Activated CD4-positive, alpha-beta T cell treated with anti-CD3 and anti-CD28 coated beads, Interleukin-2, amount 10 ng/mL, durations not matched to agents 7 days and 5 days (primary cell): ENCODE data around the gene MRI1. TPM values are rescaled to one million over a fixed set of nuclear protein-coding genes. Genes with fewer than 3 reads are reported as not detected.
"Not testable (repeated sequence)": the region's sequence is repeated elsewhere in the genome, so short reads cannot be mapped to it uniquely, and the experiment has no call there.

Source experiments
- CTCF ChIA-PET: fragments of 350-600 bp; sonication (Branson Sonifier 250); formaldehyde crosslinking; loops from one replicate; lab custom pipeline; 2021; ENCODE audit warnings: antibody characterized with exemption; lab: Charles Lee
- POLR2A ChIA-PET: fragments of 350-600 bp; sonication (Branson Sonifier 250); formaldehyde crosslinking; loops from one replicate; lab custom pipeline; 2021; ENCODE audit warnings: antibody characterized with exemption; lab: Charles Lee
- DNase-seq: peaks from one replicate; pipeline ENCODE4 v3.0.0-alpha.2; 2020
- H3K27ac Mint-ChIP-seq: one replicate; pipeline ENCODE4 v1.8.0; 2021; ENCODE audit warnings: mild to moderate bottlenecking, moderate library complexity, mixed read lengths
- H3K27me3 Mint-ChIP-seq: one replicate; pipeline ENCODE4 v1.8.0; 2021; ENCODE audit warnings: mixed read lengths
- H3K36me3 Mint-ChIP-seq: one replicate; pipeline ENCODE4 v1.8.0; 2021; ENCODE audit warnings: low read depth, mixed read lengths
- H3K4me1 Mint-ChIP-seq: one replicate; pipeline ENCODE4 v1.8.0; 2021; ENCODE audit warnings: mixed read lengths
- H3K4me3 Mint-ChIP-seq: one replicate; pipeline ENCODE4 v1.8.0; 2021; ENCODE audit warnings: mild to moderate bottlenecking, moderate library complexity, mixed read lengths
- H3K9me3 Mint-ChIP-seq: one replicate; pipeline ENCODE4 v1.8.0; 2021; ENCODE audit warnings: mixed read lengths
- total RNA-seq, 2 experiments: library from RNA; stranded (reverse); gene quantifications; one replicate each; pipeline ENCODE4 v1.2.3, GENCODE V29; 2021

MRI1 gene
- total RNA-seq, 2 experiments from 2014 or later = 46.2 to 46.6 TPM

DNA sequence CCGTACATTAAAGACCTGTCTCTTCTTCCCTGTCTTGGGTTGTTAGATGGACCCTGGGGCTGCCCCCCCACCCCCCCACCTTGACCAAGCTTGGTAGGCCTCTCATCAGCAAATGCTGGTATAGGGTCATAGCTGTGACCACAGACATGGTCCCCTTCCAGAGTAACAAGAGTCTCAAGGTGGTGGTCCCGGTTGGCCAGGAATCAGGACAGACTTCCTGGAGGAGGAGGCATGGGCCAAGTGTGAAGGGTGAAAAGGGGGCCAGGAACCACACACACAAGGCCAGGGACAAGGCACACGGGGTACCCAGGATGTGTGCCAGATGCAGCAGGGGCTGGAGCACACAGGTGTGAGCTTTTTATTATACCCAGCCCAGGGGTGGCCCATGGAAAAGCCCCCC lies 1.1 kb upstream of the MRI1 start:
- no peaks in the 10 kb centered on the region for H3K27me3 Mint-ChIP-seq
- H3K9me3 Mint-ChIP-seq = no peaks in the 10 kb centered on the region
- H3K36me3 Mint-ChIP-seq = peaks cover 21% of the 10 kb centered on the region
- POLR2A ChIA-PET = no interaction called here
- H3K27ac Mint-ChIP-seq = peak overlapping the region; percentile 70
- H3K4me1 Mint-ChIP-seq = peaks cover 23% of the 10 kb centered on the region
- peak overlapping the region; percentile 76 for H3K4me3 Mint-ChIP-seq
- no peak for DNase-seq
- CTCF ChIA-PET = interaction anchor here (0.6 kb wide), 1 partner anchor 140 kb away, joined by 3 read pairs; no protein-coding TSS in a partner anchor

DNA sequence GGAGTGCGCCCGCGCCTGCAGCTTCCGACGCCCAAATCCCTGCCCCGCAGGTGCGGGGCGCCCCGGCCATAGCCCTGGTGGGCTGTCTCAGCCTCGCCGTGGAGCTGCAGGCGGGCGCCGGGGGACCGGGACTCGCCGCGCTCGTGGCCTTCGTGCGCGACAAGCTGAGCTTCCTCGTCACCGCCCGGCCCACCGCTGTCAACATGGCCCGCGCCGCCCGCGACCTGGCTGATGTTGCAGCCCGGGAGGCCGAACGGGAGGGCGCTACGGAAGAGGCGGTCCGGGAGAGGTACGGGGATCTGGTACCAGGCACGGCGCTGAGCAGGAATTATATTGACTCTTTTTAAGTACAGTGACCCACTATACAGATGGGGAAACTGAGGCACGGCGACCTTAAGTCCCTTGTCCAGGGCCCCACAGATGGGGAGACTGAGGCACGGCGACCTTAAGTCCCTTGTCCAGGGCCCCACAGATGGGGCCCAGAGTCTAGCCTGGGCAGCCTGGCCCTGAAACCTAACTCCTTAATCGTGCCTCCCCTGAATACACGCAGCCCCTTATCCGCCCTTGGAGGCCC lies 586 bp downstream of the MRI1 start:
- DNase-seq = peak; percentile 37
- Mint-ChIP-seq H3K4me1 (peaks cover 23% of the 10 kb centered on the region), H3K27me3 (no peaks in the 10 kb centered on the region), H3K27ac (peak overlapping the region; percentile 81), H3K4me3 (peak overlapping the region; percentile 82), H3K9me3 (no peaks in the 10 kb centered on the region), H3K36me3 (peaks cover 19% of the 10 kb centered on the region)
- ChIA-PET CTCF (interaction anchor here (0.6 to 2.0 kb wide), 6 partner anchors 9 to 1007 kb away, joined by 3 to 7 read pairs (median 4); no protein-coding TSS in a partner anchor), POLR2A (interaction anchor here (0.7 kb wide), 1 partner anchor 16 kb away, joined by 5 read pairs; no protein-coding TSS in a partner anchor)

DNA sequence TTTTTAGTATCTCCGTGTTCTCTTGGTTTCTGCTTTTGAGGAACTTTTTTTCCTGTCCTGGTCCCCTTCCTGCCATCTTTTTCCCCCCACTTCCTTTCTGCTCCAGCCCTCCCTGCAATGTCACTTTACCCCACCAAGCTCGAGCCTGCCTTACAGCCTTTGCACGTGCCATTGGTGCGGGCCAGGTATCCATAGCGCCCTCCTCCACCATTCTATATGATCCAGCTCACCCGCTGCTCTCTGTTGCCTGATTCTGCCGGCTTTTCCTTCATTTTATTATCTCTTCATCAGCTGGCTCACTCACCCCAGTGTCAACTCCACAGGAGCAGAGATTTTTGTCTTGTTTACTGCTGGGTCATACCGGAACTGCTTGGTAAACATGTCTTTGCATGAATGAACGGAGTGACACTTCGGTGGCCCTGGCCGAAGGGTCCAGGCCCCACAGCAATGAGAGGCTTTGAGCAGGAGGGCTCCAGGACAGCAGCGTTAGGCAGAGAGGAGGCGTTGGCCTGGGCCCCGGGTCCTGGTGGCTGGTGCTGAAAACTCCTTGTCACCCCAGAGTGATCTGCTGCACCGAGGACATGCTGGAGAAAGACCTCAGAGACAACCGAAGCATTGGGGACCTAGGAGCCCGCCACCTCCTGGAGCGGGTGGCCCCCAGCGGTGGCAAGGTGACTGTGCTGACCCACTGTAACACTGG lies 1.2 kb downstream of the MRI1 start:
- no peaks in the 10 kb centered on the region for H3K9me3 Mint-ChIP-seq
- POLR2A ChIA-PET = no interaction called here

DNA sequence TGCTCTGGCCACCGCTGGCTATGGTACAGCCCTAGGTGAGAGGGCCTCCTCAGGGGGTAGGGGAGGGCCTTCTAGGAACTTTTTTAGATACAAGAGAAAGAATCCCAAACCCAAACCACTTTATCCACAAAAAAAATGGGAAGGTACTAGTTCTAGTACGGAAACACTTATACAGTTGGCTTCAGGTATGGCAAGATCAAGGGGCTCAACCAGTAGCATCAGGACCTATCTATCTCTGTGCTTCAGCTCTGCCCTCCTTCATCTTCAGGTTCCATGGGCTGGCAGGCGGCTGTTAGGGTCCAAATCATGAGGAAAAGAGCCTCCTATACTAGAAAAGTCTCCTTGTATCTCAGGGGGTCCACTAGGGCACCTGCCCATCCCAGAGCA lies 1.8 kb downstream of the MRI1 start:
- Mint-ChIP-seq H3K36me3 (peaks cover 19% of the 10 kb centered on the region), H3K4me3 (peak overlapping the region; percentile 82), H3K27ac (peak overlapping the region; percentile 19), H3K27me3 (no peaks in the 10 kb centered on the region), H3K9me3 (no peaks in the 10 kb centered on the region), H3K4me1 (peaks cover 23% of the 10 kb centered on the region)
- POLR2A ChIA-PET = no interaction called here
- no peak for DNase-seq
- CTCF ChIA-PET = interaction anchor here (0.5 kb wide), 1 partner anchor 135 kb away, joined by 3 read pairs; no protein-coding TSS in a partner anchor

More for the DNA sequence above, 1.2 kb downstream of the MRI1 start:
- Mint-ChIP-seq H3K36me3 (peaks cover 19% of the 10 kb centered on the region), H3K4me3 (peak overlapping the region; percentile 82), H3K4me1 (peaks cover 23% of the 10 kb centered on the region), H3K27me3 (no peaks in the 10 kb centered on the region), H3K27ac (peak overlapping the region; percentile 81)
- no peak for DNase-seq
- CTCF ChIA-PET = interaction anchor here (0.5 to 2.0 kb wide), 4 partner anchors 22 to 1007 kb away, joined by 3 to 7 read pairs (median 4); no protein-coding TSS in a partner anchor

- Mint-ChIP-seq H3K9me3 (no peaks in the 10 kb centered on the region), H3K4me1 (peaks cover 19% of the 10 kb centered on the region), H3K36me3 (peaks cover 18% of the 10 kb centered on the region), H3K27me3 (no peaks in the 10 kb centered on the region), H3K4me3 (no peak overlapping the region), H3K27ac (no peak overlapping the region)
- ChIA-PET CTCF (interaction anchor here (1.1 to 1.7 kb wide), 3 partner anchors 17 to 94 kb away, joined by 4 to 7 read pairs (median 5); a partner anchor contains a TSS), POLR2A (no interaction called here)
- no peak for DNase-seq
Measured at GRCh38 chr19:13768510-13768909, 4.2 kb downstream of the MRI1 start.

- no peak overlapping the region for H3K4me3 Mint-ChIP-seq
- ChIA-PET POLR2A (no interaction called here), CTCF (no interaction called here)
- no peaks in the 10 kb centered on the region for H3K27me3 Mint-ChIP-seq
- H3K4me1 Mint-ChIP-seq = peaks cover 20% of the 10 kb centered on the region
- peaks cover 20% of the 10 kb centered on the region for H3K36me3 Mint-ChIP-seq
- H3K9me3 Mint-ChIP-seq = no peaks in the 10 kb centered on the region
- DNase-seq = no peak
- H3K27ac Mint-ChIP-seq = no peak overlapping the region
Measured at GRCh38 chr19:13770013-13770635, 5.8 kb downstream of the MRI1 start.

GRCh38 chr19:13774217-13775191 lies 10.2 kb downstream of the MRI1 start, which contains the start of gene C19orf53:
TSS of gene C19orf53 (plus strand) at chr19:13774456. CDS start at chr19:13774478, 22 bp downstream.
- Mint-ChIP-seq H3K27me3 (no peaks in the 10 kb centered on the region), H3K4me1 (peaks cover 23% of the 10 kb centered on the region), H3K9me3 (no peaks in the 10 kb centered on the region), H3K4me3 (peak within 1 kb of the TSS; percentile 94), H3K27ac (peak within 1 kb of the TSS; percentile 91), H3K36me3 (peaks cover 36% of the 10 kb centered on the region)
- DNase-seq = peak; percentile 93
- ChIA-PET CTCF (interaction anchor here (0.6 to 3.2 kb wide), 9 partner anchors 10 to 98 kb away, joined by 3 to 25 read pairs (median 5); partner anchors contain the start of gene MRI1), POLR2A (interaction anchor here (0.6 to 2.4 kb wide), 2 partner anchors 88 to 306 kb away, joined by 3 to 7 read pairs; no protein-coding TSS in a partner anchor)

- no peak overlapping the region for H3K27ac Mint-ChIP-seq
- peaks cover 26% of the 10 kb centered on the region for H3K36me3 Mint-ChIP-seq
- no peaks in the 10 kb centered on the region for H3K9me3 Mint-ChIP-seq
- CTCF ChIA-PET = interaction anchor here (1.3 to 1.7 kb wide), 2 partner anchors 8 to 83 kb away, joined by 4 to 5 read pairs; no protein-coding TSS in a partner anchor
- peaks cover 25% of the 10 kb centered on the region for H3K4me1 Mint-ChIP-seq
- DNase-seq = no peak
- no peaks in the 10 kb centered on the region for H3K27me3 Mint-ChIP-seq
- H3K4me3 Mint-ChIP-seq = no peak overlapping the region
- POLR2A ChIA-PET = no interaction called here
Measured at GRCh38 chr19:13778398-13778797, 14.1 kb downstream of the MRI1 start.

DNA sequence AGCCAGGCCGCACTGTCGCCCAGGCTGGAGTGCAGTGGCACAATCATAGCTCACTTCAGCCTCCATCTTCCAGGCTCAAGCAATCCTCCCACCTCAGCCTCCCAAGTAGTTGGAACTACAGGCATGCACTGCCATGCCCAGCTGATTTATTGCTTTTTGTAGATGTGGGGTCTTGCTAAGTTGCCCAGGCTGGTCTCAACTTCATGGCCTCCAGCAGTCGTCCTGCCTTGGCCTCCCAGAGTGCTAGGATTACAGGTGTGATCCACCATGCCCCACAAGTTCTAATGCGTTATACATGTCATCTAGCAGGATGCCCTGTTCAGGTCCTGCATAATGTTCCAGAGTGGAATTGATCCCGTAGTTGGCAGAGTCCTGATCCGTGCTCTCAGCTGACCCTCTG lies 14.5 kb downstream of the MRI1 start:
- Mint-ChIP-seq H3K4me3 (no peak overlapping the region), H3K27me3 (no peaks in the 10 kb centered on the region), H3K9me3 (no peaks in the 10 kb centered on the region), H3K4me1 (peaks cover 27% of the 10 kb centered on the region), H3K36me3 (peaks cover 26% of the 10 kb centered on the region), H3K27ac (no peak overlapping the region)
- POLR2A ChIA-PET = no interaction called here
- CTCF ChIA-PET = interaction anchor here (1.3 kb wide), 1 partner anchor 83 kb away, joined by 5 read pairs; no protein-coding TSS in a partner anchor
- DNase-seq = no peak

- H3K9me3 Mint-ChIP-seq, DNase-seq, H3K4me3 Mint-ChIP-seq, H3K27ac Mint-ChIP-seq, H3K27me3 Mint-ChIP-seq, POLR2A ChIA-PET: not testable (repeated sequence)
- Mint-ChIP-seq H3K36me3 (peaks cover 23% of the 10 kb centered on the region), H3K4me1 (peaks cover 25% of the 10 kb centered on the region)
- CTCF ChIA-PET = interaction anchor here (0.6 to 12.9 kb wide), 2 partner anchors 83 to 95 kb away, joined by 4 to 112 read pairs; no protein-coding TSS in a partner anchor
Measured at GRCh38 chr19:13779794-13780193, 15.5 kb downstream of the MRI1 start.

- peaks cover 13% of the 10 kb centered on the region for H3K36me3 Mint-ChIP-seq
- ChIA-PET CTCF (interaction anchor here (0.9 to 12.9 kb wide), 2 partner anchors 47 to 81 kb away, joined by 3 to 112 read pairs; no protein-coding TSS in a partner anchor), POLR2A (no interaction called here)
- no peaks in the 10 kb centered on the region for H3K9me3 Mint-ChIP-seq
- no peak overlapping the region for H3K27ac Mint-ChIP-seq
- no peak overlapping the region for H3K4me3 Mint-ChIP-seq
- peaks cover 18% of the 10 kb centered on the region for H3K4me1 Mint-ChIP-seq
- DNase-seq = no peak
- no peaks in the 10 kb centered on the region for H3K27me3 Mint-ChIP-seq
Measured at GRCh38 chr19:13781547-13781946, 17.2 kb downstream of the MRI1 start.
